OCI-LY1 (cell line): ENCODE data around the gene RCAN3.

Experiments
- EZH2 ChIP-seq: fragments of 200-600 bp; sonication (generic), shearing (Covaris generic); IDR thresholded peaks from 2 replicates; pipeline ENCODE4 v1.8.0; 2017; ENCODE audit warnings: borderline replicate concordance, mixed run types, mild to moderate bottlenecking, antibody characterized with exemption, low read length, moderate library complexity, mixed read lengths
- TF ChIP-seq, protein P1 (sequence below): fragments of 200-600 bp; sonication (generic), shearing (Covaris generic); IDR thresholded peaks from 2 replicates; pipeline ENCODE4 v1.5.1; 2017; ENCODE audit warnings: mild to moderate bottlenecking, antibody characterized with exemption, low read length, moderate library complexity, mixed read lengths

DNA sequence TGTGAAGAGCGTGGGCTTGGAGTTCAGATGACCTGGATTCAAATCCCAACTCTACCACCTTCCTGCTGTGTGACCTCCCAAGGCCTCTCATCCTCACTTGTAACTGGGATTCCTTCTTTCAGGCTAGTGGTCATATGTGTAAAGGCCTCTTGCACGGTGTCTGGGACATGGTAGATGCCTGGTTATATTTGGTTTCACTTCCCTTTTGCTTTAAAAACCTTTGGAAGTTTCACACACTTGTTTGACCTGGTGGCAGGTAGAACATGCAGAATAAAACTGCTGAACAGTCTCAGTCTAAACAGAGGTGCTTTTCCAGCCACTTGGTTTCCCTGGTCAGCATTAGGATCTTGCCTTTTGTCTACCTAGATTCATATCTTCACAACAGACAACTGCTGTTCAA, 37.0 kb upstream of the RCAN3 start:
- TF ChIP-seq, protein P1, sequence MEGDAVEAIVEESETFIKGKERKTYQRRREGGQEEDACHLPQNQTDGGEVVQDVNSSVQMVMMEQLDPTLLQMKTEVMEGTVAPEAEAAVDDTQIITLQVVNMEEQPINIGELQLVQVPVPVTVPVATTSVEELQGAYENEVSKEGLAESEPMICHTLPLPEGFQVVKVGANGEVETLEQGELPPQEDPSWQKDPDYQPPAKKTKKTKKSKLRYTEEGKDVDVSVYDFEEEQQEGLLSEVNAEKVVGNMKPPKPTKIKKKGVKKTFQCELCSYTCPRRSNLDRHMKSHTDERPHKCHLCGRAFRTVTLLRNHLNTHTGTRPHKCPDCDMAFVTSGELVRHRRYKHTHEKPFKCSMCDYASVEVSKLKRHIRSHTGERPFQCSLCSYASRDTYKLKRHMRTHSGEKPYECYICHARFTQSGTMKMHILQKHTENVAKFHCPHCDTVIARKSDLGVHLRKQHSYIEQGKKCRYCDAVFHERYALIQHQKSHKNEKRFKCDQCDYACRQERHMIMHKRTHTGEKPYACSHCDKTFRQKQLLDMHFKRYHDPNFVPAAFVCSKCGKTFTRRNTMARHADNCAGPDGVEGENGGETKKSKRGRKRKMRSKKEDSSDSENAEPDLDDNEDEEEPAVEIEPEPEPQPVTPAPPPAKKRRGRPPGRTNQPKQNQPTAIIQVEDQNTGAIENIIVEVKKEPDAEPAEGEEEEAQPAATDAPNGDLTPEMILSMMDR: no peak
- TF ChIP-seq EZH2: no peak
